CD4-positive, alpha-beta T cell treated with Interleukin-12 subunit alpha and Interleukin-12 subunit beta, for 1 hour (primary cell): ENCODE measurements around the gene TRIM9.
"Not testable (repeated sequence)": the region's sequence is repeated elsewhere in the genome, so short reads cannot be mapped to it uniquely, and the experiment has no call there.

Source experiments
- DNase-seq: peaks from one replicate; pipeline ENCODE4 v3.0.0-alpha.2; 2020

TRIM9 gene

DNA sequence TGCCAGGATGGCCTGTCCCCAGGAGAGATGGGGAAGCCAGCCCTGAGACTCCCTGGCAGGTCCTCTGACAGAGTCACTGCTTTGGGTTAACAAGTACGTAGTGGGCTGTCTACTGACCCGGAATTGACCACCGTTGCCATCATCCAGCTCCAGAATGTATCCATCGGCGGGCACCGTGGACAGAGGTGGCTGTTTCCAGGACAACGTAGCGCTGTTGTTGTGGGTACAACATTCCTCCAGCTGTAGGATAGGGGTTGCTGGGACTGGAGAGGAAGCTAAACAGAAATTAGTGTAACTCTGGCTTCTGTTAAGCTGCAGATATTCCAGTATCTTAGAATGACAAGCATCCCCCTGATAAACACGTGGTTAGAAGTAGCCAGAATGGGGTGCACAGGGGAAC, 94.3 kb downstream of the TRIM9 start:
- DNase-seq = no peak

DNA sequence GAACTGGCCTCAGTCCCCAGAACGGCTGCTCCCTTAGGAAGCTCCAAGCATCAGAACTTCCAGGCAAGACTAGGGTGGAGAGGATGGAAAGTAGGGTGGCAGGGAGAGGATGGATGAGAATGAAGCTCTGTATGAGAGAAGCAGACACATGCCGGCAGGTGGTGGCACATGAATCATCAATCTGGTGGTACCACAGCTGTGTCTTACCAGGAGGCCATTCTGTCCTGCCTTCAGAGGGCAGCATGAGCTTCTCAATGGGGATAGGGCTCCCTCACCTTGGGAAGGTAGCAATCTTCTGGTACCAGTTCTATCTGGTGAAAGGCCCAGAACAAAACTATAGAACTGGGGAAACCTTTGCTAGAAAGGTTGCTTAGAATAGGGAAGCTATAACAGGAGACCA, 95.2 kb downstream of the TRIM9 start:
- DNase-seq = no peak

DNA sequence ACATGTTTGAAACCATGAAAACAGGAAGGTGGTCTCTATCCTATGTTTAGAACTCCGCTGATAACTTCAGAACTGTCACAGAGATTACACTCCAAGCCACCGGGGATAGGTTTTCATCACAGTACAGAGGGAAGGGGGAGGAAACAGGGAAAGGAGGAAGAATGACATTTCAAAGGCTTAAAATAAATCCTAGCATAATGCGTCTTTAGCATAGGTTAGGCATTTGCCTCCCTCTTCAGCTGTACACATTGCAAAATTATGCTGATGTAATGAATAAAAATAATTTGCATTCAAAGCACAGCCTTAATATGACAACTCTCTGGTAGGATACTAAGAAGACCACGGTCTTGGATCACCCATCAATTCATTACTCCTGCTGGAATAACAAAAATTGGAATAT, 96.3 kb downstream of the TRIM9 start:
- DNase-seq = no peak

DNA sequence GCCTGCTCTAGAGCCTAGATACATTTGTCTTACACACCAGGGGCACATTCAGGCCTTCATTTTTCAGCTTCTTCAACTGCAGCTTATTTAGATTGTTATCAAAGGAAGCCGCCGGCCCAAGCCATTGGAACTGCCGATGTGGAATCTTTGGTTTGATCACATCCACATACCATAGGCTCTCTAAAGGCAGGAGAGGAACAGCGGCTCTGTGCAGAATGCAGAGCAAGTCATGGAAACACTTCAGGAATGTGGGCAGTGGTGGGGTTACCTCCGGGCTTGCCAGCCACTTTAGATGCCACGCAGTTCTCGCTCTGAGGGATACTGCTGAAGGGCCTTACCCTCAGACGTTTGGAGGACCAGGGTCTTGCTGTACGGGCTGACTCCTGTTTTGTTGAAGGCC, 97.2 kb downstream of the TRIM9 start:
- DNase-seq = no peak

DNA sequence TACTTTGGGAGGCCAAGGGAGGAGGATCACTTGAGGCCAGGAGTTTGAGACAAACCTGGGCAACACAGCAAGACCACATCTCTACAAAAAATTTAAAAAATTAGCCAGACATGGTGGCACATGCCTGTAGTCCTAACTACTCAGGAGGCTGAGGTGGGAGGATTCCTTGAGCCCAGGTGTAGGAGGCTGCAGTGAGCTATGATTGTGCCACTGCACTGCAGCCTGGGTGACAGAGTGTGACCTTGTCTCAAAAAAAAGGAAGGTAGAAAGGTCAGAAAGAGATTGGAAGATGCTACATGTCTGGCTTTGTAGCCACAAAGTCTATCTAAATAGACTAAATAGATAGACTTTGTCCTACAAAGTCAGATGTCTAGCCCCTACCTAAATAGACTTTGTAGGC, 100.7 kb downstream of the TRIM9 start:
- not testable (repeated sequence) for DNase-seq

- no peak for DNase-seq
Observed at GRCh38 chr14:50985859-50986331, 109.0 kb downstream of the TRIM9 start.

DNA sequence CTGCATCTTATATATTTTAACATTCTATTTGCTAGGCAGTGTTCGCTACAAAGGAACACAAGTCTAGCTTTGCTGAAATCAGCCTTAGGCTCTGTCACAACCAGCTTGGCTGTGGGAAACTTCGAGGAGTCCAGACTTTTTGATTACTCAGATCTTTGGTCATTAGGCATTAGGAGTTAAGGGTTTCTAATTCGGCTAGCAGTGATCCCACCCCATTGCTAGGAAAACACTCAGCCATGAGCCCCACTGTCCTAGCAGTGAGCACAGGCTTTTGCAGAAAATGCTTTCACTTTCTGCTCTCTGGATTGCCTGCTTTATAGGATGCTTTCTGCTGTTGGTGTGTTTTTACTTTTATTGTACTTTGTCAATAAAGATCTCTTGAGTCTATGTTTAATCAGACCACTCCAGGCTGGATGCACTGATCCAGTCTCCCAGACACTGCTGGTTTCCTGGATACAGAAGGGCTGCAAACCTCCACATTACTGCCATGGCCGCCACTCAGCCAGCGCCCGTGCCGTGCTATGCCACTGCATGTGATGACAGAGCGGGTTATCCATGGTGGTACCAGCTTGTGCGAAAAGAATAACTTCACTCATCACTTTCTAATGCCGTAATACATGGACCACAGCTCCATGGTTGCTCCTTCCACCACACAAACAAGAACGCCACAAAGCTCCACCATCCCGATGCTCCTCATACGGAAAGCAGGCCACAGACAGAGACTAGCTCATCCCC, 109.6 kb downstream of the TRIM9 start:
- DNase-seq = no peak

- DNase-seq = no peak
Observed at GRCh38 chr14:50984036-50984710, 110.7 kb downstream of the TRIM9 start.

- DNase-seq = no peak
Observed at GRCh38 chr14:50979941-50980850, 114.7 kb downstream of the TRIM9 start.

DNA sequence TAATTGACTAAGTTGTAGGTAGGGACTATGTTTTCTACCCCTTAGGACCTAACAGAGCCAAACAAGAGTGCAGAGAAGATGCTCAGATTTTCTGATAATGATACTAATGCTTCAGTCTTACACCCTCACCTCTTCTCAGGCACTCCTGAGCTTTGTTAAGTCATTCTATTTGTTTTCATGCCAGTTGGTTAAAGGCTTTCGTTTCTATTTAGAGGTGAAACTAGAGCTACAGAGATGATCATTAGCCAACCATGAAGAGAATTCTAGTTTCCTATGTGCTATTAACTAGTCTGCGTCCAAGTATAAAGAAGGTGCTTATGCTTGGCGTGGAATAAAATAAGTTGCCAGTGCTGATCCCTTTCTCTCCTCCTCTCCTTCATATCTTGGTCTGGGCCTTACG, 116.0 kb downstream of the TRIM9 start:
- DNase-seq = no peak

- no peak for DNase-seq
Observed at GRCh38 chr14:50978529-50978871, 116.4 kb downstream of the TRIM9 start.

DNA sequence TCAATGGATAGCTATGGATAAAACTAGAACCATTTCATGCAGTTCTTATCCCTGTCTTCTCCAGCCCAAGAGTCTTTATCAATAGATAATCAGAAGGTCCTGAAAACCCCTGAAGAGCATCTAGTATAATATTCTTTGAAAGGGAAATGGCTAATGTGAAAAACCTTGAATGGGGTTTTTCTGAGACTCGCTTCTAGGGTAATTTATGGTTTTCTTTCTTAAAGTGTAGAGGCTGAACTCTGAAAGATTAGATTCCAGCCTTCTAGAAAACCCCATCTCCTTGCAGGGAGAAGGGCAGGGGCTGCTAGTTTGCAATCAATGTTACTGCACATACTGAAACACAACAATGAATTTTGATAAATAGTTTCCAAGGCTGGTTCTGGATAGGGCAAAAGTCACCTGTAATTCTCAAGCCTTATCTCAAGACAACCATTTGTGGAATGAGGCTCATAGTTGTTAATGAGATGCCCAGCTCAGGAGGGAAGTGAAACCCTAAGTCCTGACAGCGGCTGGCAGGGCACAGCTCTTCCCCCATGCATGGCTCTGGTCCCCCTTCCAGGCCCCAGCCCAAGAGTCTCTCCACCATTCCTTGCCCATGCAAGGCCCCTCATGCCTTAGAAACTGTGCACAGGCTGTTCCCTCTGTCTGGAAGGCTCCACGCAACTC, 116.9 kb downstream of the TRIM9 start:
- DNase-seq = no peak

- no peak for DNase-seq
Observed at GRCh38 chr14:50974118-50974517, 120.8 kb downstream of the TRIM9 start.

DNA sequence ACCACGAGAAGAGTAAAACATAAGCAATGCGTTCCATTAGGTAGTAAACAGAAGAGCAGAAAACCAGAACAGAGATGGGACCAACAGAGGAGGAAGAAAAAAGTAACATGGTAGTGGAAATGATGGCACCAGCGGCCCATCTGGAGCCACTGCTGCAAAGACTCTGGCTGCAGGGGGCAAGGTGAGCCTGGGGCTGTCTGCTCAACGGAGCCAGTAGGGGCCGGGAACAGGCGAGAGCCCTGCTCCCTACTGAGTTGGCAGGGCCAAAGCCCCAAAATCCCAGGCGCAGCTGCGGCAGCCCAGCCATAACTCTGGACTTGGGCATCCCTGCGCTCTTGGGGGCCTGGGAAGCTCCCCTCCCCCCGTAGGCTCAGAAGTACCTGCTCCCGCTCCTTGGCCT, 122.2 kb downstream of the TRIM9 start:
- no peak for DNase-seq

GRCh38 chr14:50970886-50971781, 123.8 kb downstream of the TRIM9 start:
- no peak for DNase-seq

DNA sequence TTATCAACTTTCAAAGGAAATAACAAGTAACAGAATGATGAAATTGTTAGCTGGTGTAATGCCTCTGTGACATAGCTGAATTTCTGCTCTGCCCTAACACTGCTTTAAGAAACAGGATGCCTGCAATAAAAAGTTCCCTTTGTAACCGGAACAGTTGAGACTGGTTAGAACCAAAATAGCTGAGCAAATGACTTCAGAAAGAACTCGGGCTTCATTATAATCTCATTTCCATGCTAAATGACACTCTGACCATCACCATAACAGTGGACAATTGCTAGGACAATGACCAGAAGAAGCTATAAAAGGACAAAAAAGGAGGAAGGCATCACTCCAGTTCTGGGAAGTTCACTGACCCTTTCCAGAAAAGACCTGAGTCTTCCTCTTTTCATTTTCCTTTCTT, 127.1 kb downstream of the TRIM9 start:
- DNase-seq = no peak

GRCh38 chr14:50967103-50967502, 127.8 kb downstream of the TRIM9 start:
- no peak for DNase-seq

DNA sequence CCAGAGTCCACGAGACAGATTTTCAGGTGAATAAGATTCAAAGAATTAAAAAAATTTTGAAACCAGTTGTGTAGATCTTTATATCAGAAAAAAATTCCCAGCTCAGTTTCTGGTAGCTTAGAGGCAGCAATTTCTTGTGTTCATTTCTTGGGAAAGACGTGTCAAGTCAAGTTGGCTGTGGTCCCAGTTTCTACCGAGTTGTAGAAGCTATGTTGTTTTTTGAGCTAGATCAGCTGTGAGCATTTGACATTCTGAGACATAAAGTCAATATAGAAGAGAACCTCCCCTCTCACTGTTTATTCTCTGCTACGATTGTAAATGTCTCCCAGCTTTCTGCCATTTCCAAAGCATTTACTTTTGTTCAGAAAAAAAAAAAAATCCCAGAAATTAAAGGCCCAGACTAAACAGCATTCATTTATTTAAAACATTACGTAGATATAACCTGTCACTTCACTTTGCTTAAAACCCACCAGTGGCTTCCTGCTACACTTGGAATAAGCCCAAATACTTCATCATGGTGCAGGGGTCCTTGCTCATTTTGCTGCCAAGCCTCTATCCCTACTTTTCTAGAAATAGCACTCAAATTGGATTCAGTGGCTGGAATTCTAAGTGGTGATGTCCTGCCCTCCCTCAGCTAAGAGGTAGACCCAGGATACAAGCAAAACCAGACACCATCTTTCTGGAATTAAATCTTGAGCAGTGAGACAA, 130.1 kb downstream of the TRIM9 start:
- DNase-seq = no peak

DNA sequence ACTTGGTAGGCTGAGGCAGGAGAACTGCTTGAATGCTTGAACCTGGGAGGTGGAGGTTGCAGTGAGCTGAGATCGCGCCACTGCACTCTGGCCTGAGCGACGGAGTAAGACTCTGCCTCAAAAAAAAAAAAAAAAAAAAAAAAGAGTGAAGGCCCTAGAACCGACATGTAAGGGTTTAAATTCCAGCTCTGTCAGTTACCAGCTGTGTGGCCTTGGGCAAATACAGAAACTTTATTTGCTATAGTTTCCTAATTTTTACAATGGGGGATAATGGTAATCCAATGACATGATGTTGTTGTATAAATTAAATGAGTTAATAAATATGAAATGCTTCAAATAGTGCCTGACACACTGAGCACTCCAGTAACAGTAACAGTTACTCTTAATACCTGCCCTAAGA, 131.0 kb downstream of the TRIM9 start:
- DNase-seq = no peak

DNA sequence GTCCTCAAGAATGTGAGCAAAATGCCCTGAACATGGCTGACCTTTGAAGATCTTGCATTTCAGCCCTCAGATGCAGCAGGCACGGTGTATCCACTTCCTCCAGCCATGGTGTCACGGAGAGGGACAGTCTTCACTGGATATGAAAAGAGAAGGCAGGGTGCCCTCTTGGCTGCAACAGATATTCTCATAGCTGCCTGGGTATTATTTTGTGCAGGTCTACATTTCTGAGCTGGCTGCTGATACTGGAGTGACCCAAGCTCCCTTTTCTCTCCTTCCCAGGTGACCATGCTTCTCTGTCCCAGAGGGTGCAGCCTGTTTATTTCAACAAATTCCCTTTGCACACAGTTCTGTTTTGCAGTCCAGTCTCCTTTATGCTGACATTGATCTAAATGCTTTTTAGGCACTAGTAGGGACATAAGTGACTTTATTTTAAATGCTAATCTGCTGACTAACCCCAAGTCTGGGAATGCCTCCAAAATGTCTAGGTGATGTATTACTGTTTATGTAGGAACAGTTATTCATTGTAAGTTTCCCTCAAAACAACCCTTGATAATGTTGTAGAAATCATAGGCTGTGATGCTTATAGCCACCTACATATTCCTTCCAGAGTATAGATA, 133.2 kb downstream of the TRIM9 start:
- no peak for DNase-seq

GRCh38 chr14:50957296-50957695, 137.6 kb downstream of the TRIM9 start:
- no peak for DNase-seq
